ENCODE data around the gene PCCA.

Gene PCCA

GRCh38 chr13:100460791-100461190 lies 371.9 kb downstream of the PCCA start:
- Mint-ChIP-seq H3K27ac (no peak overlapping the region), H3K4me1 (no peaks in the 10 kb centered on the region), H3K4me3 (no peak overlapping the region), H3K9me3 (no peaks in the 10 kb centered on the region), H3K36me3 (peaks cover 13% of the 10 kb centered on the region), H3K27me3 (no peaks in the 10 kb centered on the region)

GRCh38 chr13:100461309-100462030 lies 372.6 kb downstream of the PCCA start:
- H3K36me3 Mint-ChIP-seq = peaks cover 8% of the 10 kb centered on the region
- H3K4me3 Mint-ChIP-seq = no peak overlapping the region
- no peak overlapping the region for H3K27ac Mint-ChIP-seq
- H3K9me3 Mint-ChIP-seq = no peaks in the 10 kb centered on the region
- H3K4me1 Mint-ChIP-seq = no peaks in the 10 kb centered on the region
- no peaks in the 10 kb centered on the region for H3K27me3 Mint-ChIP-seq

- Mint-ChIP-seq H3K4me3 (no peak overlapping the region), H3K9me3 (no peaks in the 10 kb centered on the region), H3K27me3 (no peaks in the 10 kb centered on the region), H3K4me1 (no peaks in the 10 kb centered on the region), H3K36me3 (peaks cover 9% of the 10 kb centered on the region), H3K27ac (no peak overlapping the region)
Observed at GRCh38 chr13:100464006-100464405, 375.1 kb downstream of the PCCA start.

GRCh38 chr13:100465558-100465957 lies 376.7 kb downstream of the PCCA start:
- Mint-ChIP-seq H3K27me3 (no peaks in the 10 kb centered on the region), H3K27ac (no peak overlapping the region), H3K4me3 (no peak overlapping the region), H3K9me3 (no peaks in the 10 kb centered on the region), H3K4me1 (no peaks in the 10 kb centered on the region), H3K36me3 (peaks cover 9% of the 10 kb centered on the region)

GRCh38 chr13:100470866-100471505 lies 382.1 kb downstream of the PCCA start:
- Mint-ChIP-seq H3K9me3 (no peaks in the 10 kb centered on the region), H3K27ac (no peak overlapping the region), H3K36me3 (peaks cover 6% of the 10 kb centered on the region), H3K27me3 (no peaks in the 10 kb centered on the region), H3K4me1 (no peaks in the 10 kb centered on the region), H3K4me3 (no peak overlapping the region)

GRCh38 chr13:100473087-100473486 lies 384.2 kb downstream of the PCCA start:
- Mint-ChIP-seq H3K36me3 (peaks cover 4% of the 10 kb centered on the region), H3K4me1 (no peaks in the 10 kb centered on the region), H3K27me3 (no peaks in the 10 kb centered on the region), H3K9me3 (no peaks in the 10 kb centered on the region), H3K27ac (no peak overlapping the region), H3K4me3 (no peak overlapping the region)

- no peak overlapping the region for H3K4me3 Mint-ChIP-seq
- H3K4me1 Mint-ChIP-seq = no peaks in the 10 kb centered on the region
- H3K9me3 Mint-ChIP-seq = no peaks in the 10 kb centered on the region
- H3K36me3 Mint-ChIP-seq = peaks cover 3% of the 10 kb centered on the region
- no peak overlapping the region for H3K27ac Mint-ChIP-seq
- no peaks in the 10 kb centered on the region for H3K27me3 Mint-ChIP-seq
Observed at GRCh38 chr13:100473501-100474044, 384.7 kb downstream of the PCCA start.

- Mint-ChIP-seq H3K4me3 (no peak overlapping the region), H3K9me3 (no peaks in the 10 kb centered on the region), H3K27ac (no peak overlapping the region), H3K27me3 (no peaks in the 10 kb centered on the region), H3K4me1 (peaks cover under 1% of the 10 kb centered on the region), H3K36me3 (no peaks in the 10 kb centered on the region)
Observed at GRCh38 chr13:100476963-100477362, 388.1 kb downstream of the PCCA start.

GRCh38 chr13:100478107-100478809 lies 389.4 kb downstream of the PCCA start:
- no peak overlapping the region for H3K27ac Mint-ChIP-seq
- no peak overlapping the region for H3K4me3 Mint-ChIP-seq
- peaks cover 4% of the 10 kb centered on the region for H3K4me1 Mint-ChIP-seq
- H3K36me3 Mint-ChIP-seq = peaks cover under 1% of the 10 kb centered on the region
- H3K9me3 Mint-ChIP-seq = no peaks in the 10 kb centered on the region
- H3K27me3 Mint-ChIP-seq = no peaks in the 10 kb centered on the region

GRCh38 chr13:100480676-100481075 lies 391.8 kb downstream of the PCCA start:
- no peak overlapping the region for H3K27ac Mint-ChIP-seq
- H3K36me3 Mint-ChIP-seq = peaks cover 1% of the 10 kb centered on the region

GRCh38 chr13:100483139-100483538 lies 394.2 kb downstream of the PCCA start:
- H3K4me3 Mint-ChIP-seq = no peak overlapping the region
- H3K4me1 Mint-ChIP-seq = peaks cover 4% of the 10 kb centered on the region
- H3K27me3 Mint-ChIP-seq = no peaks in the 10 kb centered on the region
- peaks cover 1% of the 10 kb centered on the region for H3K36me3 Mint-ChIP-seq
- no peaks in the 10 kb centered on the region for H3K9me3 Mint-ChIP-seq
- H3K27ac Mint-ChIP-seq = no peak overlapping the region

More at GRCh38 chr13:100480676-100481075, 391.8 kb downstream of the PCCA start:
- Mint-ChIP-seq H3K27me3 (no peaks in the 10 kb centered on the region), H3K4me1 (peaks cover 4% of the 10 kb centered on the region), H3K4me3 (no peak overlapping the region), H3K9me3 (no peaks in the 10 kb centered on the region)

- H3K27me3 Mint-ChIP-seq = no peaks in the 10 kb centered on the region
- peaks cover 1% of the 10 kb centered on the region for H3K36me3 Mint-ChIP-seq
- no peak overlapping the region for H3K4me3 Mint-ChIP-seq
- H3K9me3 Mint-ChIP-seq = no peaks in the 10 kb centered on the region
- H3K27ac Mint-ChIP-seq = no peak overlapping the region
- H3K4me1 Mint-ChIP-seq = peaks cover 4% of the 10 kb centered on the region
Observed at GRCh38 chr13:100483841-100484381, 395.0 kb downstream of the PCCA start.

- H3K9me3 Mint-ChIP-seq = no peaks in the 10 kb centered on the region
- no peak overlapping the region for H3K4me3 Mint-ChIP-seq
- H3K36me3 Mint-ChIP-seq = peaks cover 1% of the 10 kb centered on the region
- no peaks in the 10 kb centered on the region for H3K27me3 Mint-ChIP-seq
- H3K4me1 Mint-ChIP-seq = peaks cover 4% of the 10 kb centered on the region
- no peak overlapping the region for H3K27ac Mint-ChIP-seq
Observed at GRCh38 chr13:100484702-100485101, 395.8 kb downstream of the PCCA start.

- Mint-ChIP-seq H3K9me3 (no peaks in the 10 kb centered on the region), H3K27me3 (no peaks in the 10 kb centered on the region), H3K4me3 (no peak overlapping the region), H3K36me3 (peaks cover 1% of the 10 kb centered on the region), H3K4me1 (peaks cover 4% of the 10 kb centered on the region), H3K27ac (no peak overlapping the region)
Observed at GRCh38 chr13:100485265-100485664, 396.4 kb downstream of the PCCA start.

GRCh38 chr13:100490692-100491091 lies 401.8 kb downstream of the PCCA start:
- no peak overlapping the region for H3K27ac Mint-ChIP-seq
- no peaks in the 10 kb centered on the region for H3K9me3 Mint-ChIP-seq
- no peaks in the 10 kb centered on the region for H3K27me3 Mint-ChIP-seq
- no peaks in the 10 kb centered on the region for H3K36me3 Mint-ChIP-seq
- H3K4me1 Mint-ChIP-seq = no peaks in the 10 kb centered on the region
- no peak overlapping the region for H3K4me3 Mint-ChIP-seq

Data from activated naive CD4-positive, alpha-beta T cell treated with anti-CD3 and anti-CD28 coated beads, Interleukin-2, amount 50 U/mL, for 24 hours (primary cell).